Measurements from ENCODE around the gene EPHA6.

GRCh38 chr3:97264180-97264579, 449.8 kb downstream of the EPHA6 start:
- no peak for TF ChIP-seq POLR2A (IDR thresholded peaks at IDR 0.05)
- TF ChIP-seq CTCF (IDR thresholded peaks at IDR 0.05): no peak
